ENCODE measurements around the gene RALGAPA1.
A peak's percentile ranks its signal among the peaks of the same experiment; 100 is the strongest.

The RALGAPA1 gene

DNA sequence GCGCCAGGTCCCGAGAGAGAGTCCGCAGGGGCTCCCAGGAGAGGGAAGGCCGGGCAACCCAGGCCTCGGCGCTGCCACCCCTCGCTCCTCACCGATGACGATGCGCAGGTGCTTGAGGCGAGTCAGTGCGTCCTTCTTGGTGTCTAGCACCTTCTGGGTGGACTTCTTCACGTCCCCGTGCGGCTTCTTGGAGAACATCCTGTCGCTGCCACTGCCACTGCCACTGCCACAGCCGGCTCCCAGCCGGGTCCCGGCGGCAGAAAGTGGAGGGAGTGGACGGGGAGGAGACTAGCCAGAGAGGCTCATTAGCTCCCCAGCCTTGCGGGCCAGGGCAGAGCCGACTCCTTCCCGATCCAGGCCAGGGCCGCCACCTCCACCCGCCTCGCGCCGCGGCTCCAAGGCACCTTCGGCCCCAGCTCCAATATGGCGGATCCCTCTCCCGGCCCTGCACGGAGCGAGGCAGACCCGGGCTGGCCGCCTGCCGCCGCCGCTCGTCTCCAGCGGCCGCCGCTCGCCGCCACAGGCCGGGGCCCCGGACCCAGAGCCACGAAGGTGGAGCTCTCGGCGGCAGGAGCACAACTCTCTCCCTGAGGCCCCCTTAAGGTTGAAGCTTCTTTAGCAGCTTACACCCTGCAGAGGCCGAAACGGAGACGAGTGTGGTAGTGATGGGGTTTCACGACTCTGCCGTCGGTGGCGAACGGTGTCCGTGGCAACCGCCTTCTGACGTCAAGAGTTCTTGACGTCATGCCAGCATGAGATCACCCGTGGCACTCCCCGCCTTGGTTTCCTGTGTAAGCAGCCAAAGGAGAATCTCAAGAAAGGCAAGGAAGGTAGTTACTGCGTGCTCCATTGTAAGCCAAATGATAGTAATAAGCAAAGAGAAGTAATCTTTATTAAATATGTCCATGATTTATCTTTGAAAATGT is at the start of gene RALGAPA1:
Gene RALGAPA1, minus strand, starts transcription at position 658 of the 926 bp plus-strand sequence. Its CDS starts 460 bp downstream, at position 198.
- peak; percentile 87 for DNase-seq (ENCODE audit: extremely low spot score)
- ChIA-PET POLR2A (interaction anchor here (1.0 to 2.0 kb wide), 3 partner anchors 9 to 512 kb away, joined by 5 to 9 read pairs (median 7); partner anchors contain the start of genes BRMS1L and MBIP), CTCF (interaction anchor here (0.5 to 1.5 kb wide), 3 partner anchors 10 to 343 kb away, joined by 3 to 9 read pairs (median 4); no protein-coding TSS in a partner anchor)
- TF ChIP-seq HDGF (IDR thresholded peaks at IDR 0.05; ENCODE audit: borderline replicate concordance) = 0 out of 2 replicates have a peak, but pooled peaks have one; percentile 76
- TF ChIP-seq TARDBP (IDR thresholded peaks at IDR 0.05) = peak; percentile 86

DNA sequence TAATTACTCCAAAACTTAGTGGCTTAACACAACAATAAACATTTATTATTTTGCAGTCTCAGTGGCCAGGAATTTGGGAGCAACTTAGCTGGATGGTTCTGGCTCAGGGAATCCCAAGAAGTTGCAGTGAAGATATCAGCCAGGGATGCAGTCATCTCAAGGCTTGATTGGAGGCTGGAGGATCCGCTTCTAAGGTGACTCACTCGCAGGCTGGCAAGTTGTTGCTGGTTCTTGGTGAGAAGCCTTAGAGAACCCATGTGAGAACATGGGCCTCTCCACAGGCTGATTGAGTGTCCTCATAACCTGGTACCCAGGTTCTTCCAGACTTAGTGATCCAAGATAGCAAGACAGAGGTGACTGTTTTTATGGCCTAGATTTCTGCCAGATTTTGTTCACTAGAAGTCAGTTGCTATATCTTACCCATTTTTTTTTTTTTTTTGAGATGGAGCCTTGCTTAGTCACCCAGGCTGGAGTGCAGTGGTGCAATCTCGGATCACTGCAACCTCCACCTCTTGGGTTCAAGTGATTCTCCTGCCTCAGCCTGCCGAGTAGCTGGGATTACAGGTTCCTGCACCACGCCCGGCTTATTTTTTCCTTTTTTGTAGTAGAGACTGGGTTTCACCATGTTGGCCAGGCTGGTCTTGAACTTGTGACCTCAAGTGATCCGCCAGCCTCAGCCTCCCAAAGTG is 49.6 kb upstream of the RALGAPA1 start:
- CTCF ChIA-PET = no interaction called here
- POLR2A ChIA-PET = interaction anchor here (1.2 kb wide), 1 partner anchor 33 kb away, joined by 5 read pairs; the partner anchor contains the start of gene BRMS1L
- no peak for DNase-seq (ENCODE audit: extremely low spot score)
- TF ChIP-seq CTBP1 (IDR thresholded peaks at IDR 0.05; ENCODE audit: borderline replicate concordance) = no peak
- TF ChIP-seq SUZ12 (IDR thresholded peaks at IDR 0.05) = no peak
- TF ChIP-seq FOXM1 (IDR thresholded peaks at IDR 0.05; ENCODE audit: borderline replicate concordance) = no peak
- TF ChIP-seq NFRKB (IDR thresholded peaks at IDR 0.05) = no peak
- no peak for TF ChIP-seq L3MBTL2 (conservative IDR thresholded peaks at IDR 0.05)
- no peak for TF ChIP-seq SP1 (IDR thresholded peaks at IDR 0.05)
- no peak for TF ChIP-seq FOXK2 (IDR thresholded peaks at IDR 0.05)
- no peak for TF ChIP-seq BHLHE40 (IDR thresholded peaks at IDR 0.05; ENCODE audit: borderline replicate concordance)
- TF ChIP-seq HDGF (IDR thresholded peaks at IDR 0.05; ENCODE audit: borderline replicate concordance) = no peak
- no peak for TF ChIP-seq TARDBP (IDR thresholded peaks at IDR 0.05)
- TF ChIP-seq FOXA1 (IDR thresholded peaks at IDR 0.05) = no peak
- no peak for TF ChIP-seq ZNF384 (IDR thresholded peaks at IDR 0.05)
- no peak for TF ChIP-seq LEF1 (IDR thresholded peaks at IDR 0.05; ENCODE audit: borderline replicate concordance)
- TF ChIP-seq, protein P1, sequence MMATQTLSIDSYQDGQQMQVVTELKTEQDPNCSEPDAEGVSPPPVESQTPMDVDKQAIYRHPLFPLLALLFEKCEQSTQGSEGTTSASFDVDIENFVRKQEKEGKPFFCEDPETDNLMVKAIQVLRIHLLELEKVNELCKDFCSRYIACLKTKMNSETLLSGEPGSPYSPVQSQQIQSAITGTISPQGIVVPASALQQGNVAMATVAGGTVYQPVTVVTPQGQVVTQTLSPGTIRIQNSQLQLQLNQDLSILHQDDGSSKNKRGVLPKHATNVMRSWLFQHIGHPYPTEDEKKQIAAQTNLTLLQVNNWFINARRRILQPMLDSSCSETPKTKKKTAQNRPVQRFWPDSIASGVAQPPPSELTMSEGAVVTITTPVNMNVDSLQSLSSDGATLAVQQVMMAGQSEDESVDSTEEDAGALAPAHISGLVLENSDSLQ (IDR thresholded peaks at IDR 0.05) = no peak
- no peak for TF ChIP-seq ARNT (IDR thresholded peaks at IDR 0.05)

DNA sequence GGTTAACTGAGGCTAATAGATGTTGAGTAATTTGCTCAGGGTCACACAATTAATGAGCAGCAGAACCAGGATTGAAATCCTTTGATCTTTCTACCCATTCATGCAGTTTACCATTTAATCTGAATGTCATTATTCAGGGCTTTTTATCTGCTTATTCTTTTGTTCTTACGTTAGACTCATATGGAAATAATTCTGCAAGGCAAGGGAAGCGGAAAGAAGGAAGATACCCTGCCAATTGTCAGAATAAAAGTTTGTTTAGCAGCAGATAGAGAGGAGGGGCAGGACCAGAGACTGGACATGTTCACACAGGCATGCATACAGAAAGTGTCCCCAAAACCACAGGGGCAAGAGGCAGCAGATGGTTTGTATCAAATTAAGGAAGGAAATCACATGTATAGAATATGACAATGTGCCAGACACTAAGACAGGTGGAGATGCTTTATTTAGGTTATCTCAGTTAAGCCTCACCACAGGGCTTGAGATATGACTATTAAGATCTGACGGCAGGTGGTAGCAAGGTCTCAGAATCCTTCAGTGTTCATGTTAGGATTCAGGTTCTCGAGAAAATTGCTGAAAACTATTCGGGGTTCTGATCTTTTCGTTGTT is 46.9 kb upstream of the RALGAPA1 start:
- CTCF ChIA-PET = no interaction called here

DNA sequence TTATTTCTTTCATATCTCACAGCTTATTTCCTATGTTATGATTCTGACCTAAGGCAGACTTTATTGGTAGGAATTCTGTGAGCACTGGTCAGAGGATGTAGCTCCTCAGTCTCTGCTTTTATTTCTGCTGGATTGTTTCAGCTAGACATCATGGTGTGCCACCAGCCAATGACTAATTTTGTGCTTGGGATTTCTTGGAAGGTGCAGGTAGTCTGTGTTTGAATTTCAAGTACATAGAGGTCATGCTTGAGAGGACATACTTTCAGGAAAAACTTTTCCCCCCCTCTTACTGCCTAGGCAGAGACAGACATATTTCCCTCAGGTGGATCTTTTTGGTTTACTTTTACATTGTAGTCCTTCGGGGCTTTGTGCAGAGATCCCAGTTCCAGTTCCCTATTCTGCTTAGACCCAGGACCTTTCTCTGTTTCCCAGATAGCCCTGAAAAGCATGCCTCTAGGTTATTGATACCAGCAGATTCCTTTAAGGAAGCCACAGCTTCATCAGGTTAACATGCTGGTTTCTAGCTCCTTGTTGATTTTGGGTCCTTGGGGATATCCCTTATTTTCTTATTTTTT is 45.7 kb upstream of the RALGAPA1 start:
- DNase-seq (ENCODE audit: extremely low spot score) = no peak
- ChIA-PET POLR2A (interaction anchor here (0.6 to 1.0 kb wide), 2 partner anchors 8 to 29 kb away, joined by 3 read pairs; partner anchors contain the start of gene BRMS1L), CTCF (no interaction called here)
- no peak for TF ChIP-seq CTBP1 (IDR thresholded peaks at IDR 0.05; ENCODE audit: borderline replicate concordance)
- no peak for TF ChIP-seq LEF1 (IDR thresholded peaks at IDR 0.05; ENCODE audit: borderline replicate concordance)
- TF ChIP-seq HDGF (IDR thresholded peaks at IDR 0.05; ENCODE audit: borderline replicate concordance) = no peak
- no peak for TF ChIP-seq SP1 (IDR thresholded peaks at IDR 0.05)
- TF ChIP-seq SUZ12 (IDR thresholded peaks at IDR 0.05) = no peak
- TF ChIP-seq, protein P1 (IDR thresholded peaks at IDR 0.05) = no peak
- TF ChIP-seq TARDBP (IDR thresholded peaks at IDR 0.05) = no peak

More for the DNA sequence above, 46.9 kb upstream of the RALGAPA1 start:
- no peak for TF ChIP-seq SUZ12 (IDR thresholded peaks at IDR 0.05)
- TF ChIP-seq SP1 (IDR thresholded peaks at IDR 0.05) = no peak
- TF ChIP-seq BHLHE40 (IDR thresholded peaks at IDR 0.05; ENCODE audit: borderline replicate concordance) = no peak
- TF ChIP-seq ELF4 (IDR thresholded peaks at IDR 0.05) = no peak
- TF ChIP-seq CTBP1 (IDR thresholded peaks at IDR 0.05; ENCODE audit: borderline replicate concordance) = no peak
- no peak for TF ChIP-seq HDGF (IDR thresholded peaks at IDR 0.05; ENCODE audit: borderline replicate concordance)
- no peak for TF ChIP-seq FOXA1 (IDR thresholded peaks at IDR 0.05)
- no peak for TF ChIP-seq L3MBTL2 (conservative IDR thresholded peaks at IDR 0.05)
- TF ChIP-seq LEF1 (IDR thresholded peaks at IDR 0.05; ENCODE audit: borderline replicate concordance) = no peak
- TF ChIP-seq NFRKB (IDR thresholded peaks at IDR 0.05) = no peak
- TF ChIP-seq, protein P1 (IDR thresholded peaks at IDR 0.05) = no peak
- TF ChIP-seq FOXM1 (IDR thresholded peaks at IDR 0.05; ENCODE audit: borderline replicate concordance) = no peak
- TF ChIP-seq FOXK2 (IDR thresholded peaks at IDR 0.05) = no peak
- TF ChIP-seq TARDBP (IDR thresholded peaks at IDR 0.05) = no peak
- TF ChIP-seq ARNT (IDR thresholded peaks at IDR 0.05) = no peak
- no peak for TF ChIP-seq ZNF384 (IDR thresholded peaks at IDR 0.05)
- DNase-seq (ENCODE audit: extremely low spot score) = no peak
- POLR2A ChIA-PET = no interaction called here

DNA sequence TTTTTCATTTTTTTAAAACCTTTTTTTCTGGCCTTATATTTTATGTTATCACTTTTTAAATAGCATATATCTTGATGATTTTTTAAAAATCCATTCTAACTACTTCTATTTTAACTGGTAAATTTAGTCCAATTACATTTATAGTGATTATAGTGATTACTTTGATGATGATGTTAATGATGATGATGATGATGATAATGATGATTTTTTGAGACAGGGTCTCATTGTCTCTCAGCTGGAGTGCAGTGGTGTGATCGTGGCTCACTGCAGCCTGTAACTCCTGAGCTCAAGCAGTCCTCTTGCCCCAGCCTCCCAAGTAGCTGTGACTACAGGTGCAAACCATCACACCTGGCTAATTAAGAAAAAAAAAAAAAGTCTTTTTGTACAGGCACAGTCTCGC is 44.1 kb upstream of the RALGAPA1 start:
- ChIA-PET CTCF (no interaction called here), POLR2A (no interaction called here)
- no peak for DNase-seq (ENCODE audit: extremely low spot score)
- TF ChIP-seq ELF4 (IDR thresholded peaks at IDR 0.05) = no peak
- TF ChIP-seq FOXA1 (IDR thresholded peaks at IDR 0.05) = no peak
- no peak for TF ChIP-seq ARNT (IDR thresholded peaks at IDR 0.05)
- TF ChIP-seq BHLHE40 (IDR thresholded peaks at IDR 0.05; ENCODE audit: borderline replicate concordance) = no peak
- TF ChIP-seq, protein P1 (IDR thresholded peaks at IDR 0.05) = no peak
- TF ChIP-seq FOXK2 (IDR thresholded peaks at IDR 0.05) = no peak
- no peak for TF ChIP-seq FOXM1 (IDR thresholded peaks at IDR 0.05; ENCODE audit: borderline replicate concordance)
- no peak for TF ChIP-seq HDGF (IDR thresholded peaks at IDR 0.05; ENCODE audit: borderline replicate concordance)
- TF ChIP-seq NFRKB (IDR thresholded peaks at IDR 0.05) = no peak
- no peak for TF ChIP-seq CTBP1 (IDR thresholded peaks at IDR 0.05; ENCODE audit: borderline replicate concordance)
- TF ChIP-seq L3MBTL2 (conservative IDR thresholded peaks at IDR 0.05) = no peak
- TF ChIP-seq ZNF384 (IDR thresholded peaks at IDR 0.05) = no peak
- TF ChIP-seq SUZ12 (IDR thresholded peaks at IDR 0.05) = no peak
- TF ChIP-seq SP1 (IDR thresholded peaks at IDR 0.05) = no peak

Measured in HEK293T (cell line).